IMR-90 (cell line): ENCODE measurements around the gene PI4KA. TPM values are rescaled to one million over a fixed set of nuclear protein-coding genes. Genes with fewer than 3 reads are reported as not detected.
"Not testable (repeated sequence)": the region's sequence is repeated elsewhere in the genome, so short reads cannot be mapped to it uniquely, and the experiment has no call there.

Experiments
- ATAC-seq: fragments of 200-7000 bp; cut with Tn5 transposase; 2 replicates; pipeline ENCODE4 v1.9.1; 2020; ENCODE audit warnings: low read depth, mild to moderate bottlenecking, moderate library complexity
- BruUV-seq: library from RNA; stranded (reverse); fragments of 400-500 nt; replicated peaks from 2 replicates; lab custom pipeline; 2021; lab: Mats Ljungman, UMichigan
- CTCF ChIA-PET: fragments of 300-600 bp; formaldehyde crosslinking; extraction: SDS; loops from one replicate; lab custom pipeline; 2021; ENCODE audit warnings: antibody characterized with exemption; lab: Yijun Ruan, JAX
- POLR2A ChIA-PET: fragments of 300-600 bp; sonication (Branson Sonifier 250); formaldehyde crosslinking; loops from one replicate; lab custom pipeline; 2022; ENCODE audit warnings: antibody characterized with exemption; ENCODE audit not compliant: unreplicated experiment; lab: Charles Lee
- DNase-seq: peaks from one replicate; pipeline ENCODE4 v3.0.0; 2013
- H2AFZ ChIP-seq: replicated peaks from 2 replicates; pipeline ENCODE3; 2013; ENCODE audit warnings: low read length, mild to moderate bottlenecking; ENCODE audit not compliant: poor library complexity
- H2AK5ac ChIP-seq: 2 replicates; pipeline ENCODE4 v1.6.1; 2013; ENCODE audit warnings: low read depth, low read length, inconsistent platforms
- H2AK9ac ChIP-seq: replicated peaks from 2 replicates; pipeline ENCODE3; 2013; ENCODE audit warnings: mild to moderate bottlenecking, low read depth, low read length, moderate library complexity; ENCODE audit not compliant: poor library complexity
- H2BK120ac ChIP-seq: 2 replicates; pipeline ENCODE4 v1.6.1; 2013; ENCODE audit warnings: low read depth, low read length, inconsistent platforms
- H2BK15ac ChIP-seq: 3 replicates; pipeline ENCODE4 v1.6.1; 2013; ENCODE audit warnings: low read depth, low read length, inconsistent platforms
- H2BK20ac ChIP-seq: 2 replicates; pipeline ENCODE4 v1.6.1; 2013; ENCODE audit warnings: low read depth, mild to moderate bottlenecking, inconsistent platforms, low read length, moderate library complexity
- H2BK5ac ChIP-seq: 2 replicates; pipeline ENCODE4 v1.6.1; 2013; ENCODE audit warnings: mild to moderate bottlenecking, low read depth, low read length, inconsistent platforms; ENCODE audit not compliant: poor library complexity, severe bottlenecking
- H3K14ac ChIP-seq: replicated peaks from 2 replicates; pipeline ENCODE4 v1.6.1; 2013; ENCODE audit warnings: low read depth, low read length, inconsistent platforms
- H3K18ac ChIP-seq: 2 replicates; pipeline ENCODE4 v1.6.1; 2013; ENCODE audit warnings: low read depth, low read length, control low read depth
- H3K23ac ChIP-seq: 2 replicates; pipeline ENCODE4 v1.6.1; 2013; ENCODE audit warnings: low read depth, low read length, inconsistent platforms
- H3K27ac ChIP-seq: 2 replicates; pipeline ENCODE4 v1.5.1; 2013; ENCODE audit warnings: mild to moderate bottlenecking, control low read depth, low read length; ENCODE audit not compliant: insufficient read depth
- H3K27me3 ChIP-seq: 2 replicates; pipeline ENCODE4 v1.6.1; 2013; ENCODE audit warnings: low read length; ENCODE audit not compliant: control insufficient read depth, insufficient read depth
- H3K36me3 ChIP-seq: 2 replicates; pipeline ENCODE4 v1.6.1; 2013; ENCODE audit warnings: low read length, mixed read lengths; ENCODE audit not compliant: control insufficient read depth, insufficient read depth
- H3K4ac ChIP-seq: 2 replicates; pipeline ENCODE4 v1.6.1; 2013; ENCODE audit warnings: low read depth, low read length, inconsistent platforms
- H3K4me1 ChIP-seq: 2 replicates; pipeline ENCODE4 v1.6.1; 2013; ENCODE audit warnings: low read length, mixed read lengths; ENCODE audit not compliant: control insufficient read depth, insufficient read depth
- H3K4me2 ChIP-seq: 2 replicates; pipeline ENCODE4 v1.6.1; 2013; ENCODE audit warnings: low read depth, mild to moderate bottlenecking, control low read depth, low read length, moderate library complexity
- H3K4me3 ChIP-seq: 2 replicates; pipeline ENCODE4 v1.5.1; 2013; ENCODE audit warnings: low read depth, mild to moderate bottlenecking, control low read depth, low read length, moderate library complexity; ENCODE audit not compliant: insufficient read depth
- H3K56ac ChIP-seq: 2 replicates; pipeline ENCODE4 v1.6.1; 2013; ENCODE audit warnings: low read length, inconsistent platforms; ENCODE audit not compliant: insufficient read depth; ENCODE audit errors: extremely low read depth
- H3K79me1 ChIP-seq, 2 experiments: 2 replicates each; pipeline ENCODE4 v1.6.1; 2013; ENCODE audit warnings: low read length in 2 of 2, inconsistent platforms in 1 of 2, low read depth in 1 of 2
- H3K9ac ChIP-seq: 2 replicates; pipeline ENCODE4 v1.6.1; 2013; ENCODE audit warnings: low read depth, low read length, control low read depth
- H3K9me1 ChIP-seq: 2 replicates; pipeline ENCODE4 v1.6.1; 2013; ENCODE audit warnings: low read length, inconsistent platforms; ENCODE audit not compliant: insufficient read depth
- H3K9me3 ChIP-seq: 2 replicates; pipeline ENCODE4 v1.6.1; 2013; ENCODE audit warnings: low read length; ENCODE audit not compliant: control insufficient read depth, insufficient read depth
- H4K20me1 ChIP-seq: 2 replicates; pipeline ENCODE4 v1.6.1; 2013; ENCODE audit warnings: low read length, inconsistent platforms; ENCODE audit not compliant: insufficient read depth
- H4K5ac ChIP-seq: 2 replicates; pipeline ENCODE4 v1.6.1; 2013; ENCODE audit warnings: mild to moderate bottlenecking, low read depth, low read length, control low read depth
- H4K8ac ChIP-seq, 2 experiments: 2 replicates each; pipeline ENCODE4 v1.6.1; 2013; ENCODE audit warnings: low read depth in 2 of 2, low read length in 2 of 2, control low read depth in 1 of 2, inconsistent platforms in 1 of 2
- H4K91ac ChIP-seq: 2 replicates; pipeline ENCODE4 v1.6.1; 2013; ENCODE audit warnings: low read depth, low read length, inconsistent platforms; ENCODE audit not compliant: insufficient read depth
- BHLHE40 ChIP-seq: fragments of 150-350 bp; IDR thresholded peaks from 2 replicates; pipeline ENCODE4 v1.6.1; 2016; ENCODE audit warnings: mild to moderate bottlenecking, low read depth, low read length
- RAD21 ChIP-seq: IDR thresholded peaks from 2 replicates; pipeline ENCODE4 v1.6.1; 2012; ENCODE audit warnings: low read length, improper control_type of control experiment
- SMC3 ChIP-seq: fragments of 150-350 bp; IDR thresholded peaks from 2 replicates; pipeline ENCODE4 v1.6.1; 2016; ENCODE audit warnings: low read depth, mild to moderate bottlenecking, antibody characterized with exemption, low read length, moderate library complexity
- WGBS, 2 experiments: methylation state at CpG; one replicate each; pipeline versions ENCODE4 v1.1.5 to v1.1.7; 2013; ENCODE audit warnings: missing lambda C conversion rate in 2 of 2; ENCODE audit not compliant: insufficient read length in 1 of 2; ENCODE audit errors: extremely low coverage in 2 of 2; 5-methylcytosine and 5-hydroxymethylcytosine counted together
- dilution Hi-C: fragments of 300-500 bp; cut with HindIII; formaldehyde crosslinking; loops from one replicate; pipeline ENCODE4 v1.14.3; 2018; ENCODE audit warnings: low sequenced_read_pairs; ENCODE audit not compliant: unreplicated experiment
- in situ Hi-C: fragments of 300-500 bp; cut with MboI; formaldehyde crosslinking; loops from 3 replicates; pipeline ENCODE4 v1.14.3; 2019; ENCODE audit warnings: low sequenced_read_pairs, inconsistent platforms, mixed read lengths
- intact Hi-C: fragments of 100-400 bp; cut with micrococcal nuclease; formaldehyde crosslinking; loops from 2 replicates; pipeline ENCODE4 v1.10.0; 2022
- polyA plus RNA-seq, 3 experiments: library from polyadenylated mRNA; depleted of rRNA; stranded (reverse); fragments of >200 nt; gene quantifications; 2 replicates each; pipeline ENCODE4 v1.2.3, GENCODE V29; 2012; ENCODE audit warnings: low replicate concordance in 1 of 3
- total RNA-seq: library from RNA; depleted of rRNA; stranded (reverse); fragments of >200 nt; gene quantifications from 2 replicates; pipeline ENCODE4 v1.2.3, GENCODE V29; 2012
- TF ChIP-seq, protein P1 (sequence below): conservative IDR thresholded peaks from 2 replicates; pipeline ENCODE4 v1.5.1; 2012; ENCODE audit warnings: mild to moderate bottlenecking, low read depth, low read length, improper control_type of control experiment

The PI4KA gene
- total and polyA plus RNA-seq, 2 of the 4 experiments (the other 2 are of a cell fraction): 16.8 to 35.5 TPM

DNA sequence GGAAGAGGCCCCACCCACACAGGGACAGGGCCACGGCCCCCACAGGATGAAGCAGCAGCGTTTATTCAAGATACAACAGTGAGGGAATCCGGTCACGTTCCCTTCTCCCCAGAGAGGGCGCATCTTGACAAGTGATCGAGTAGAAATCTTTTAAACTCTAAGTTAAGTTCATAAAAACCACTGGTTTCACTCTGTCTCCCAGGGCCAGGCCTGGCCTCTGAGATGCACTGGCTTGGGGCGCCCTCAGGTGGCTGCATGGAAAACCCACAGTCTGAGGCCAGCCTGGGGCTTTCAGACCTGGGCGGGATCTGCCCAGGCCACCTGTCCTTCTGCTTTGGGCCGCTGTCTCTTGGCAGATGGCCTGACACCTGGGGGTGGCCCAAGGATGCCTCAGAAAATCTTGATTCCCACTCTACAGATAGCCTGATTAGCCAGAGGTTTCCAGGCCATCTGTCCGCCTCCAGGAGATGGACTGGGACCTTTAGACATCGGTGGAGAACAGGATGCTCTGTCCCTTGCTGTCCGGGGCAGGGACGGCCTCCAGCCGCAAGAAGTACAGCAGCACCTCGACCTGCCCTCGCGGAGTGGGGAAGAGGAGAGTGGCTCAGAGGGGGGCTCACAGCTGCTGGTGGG is 161.0 kb downstream of the PI4KA start:
- dilution Hi-C loops, H2BK20ac ChIP-seq: not testable (repeated sequence)

DNA sequence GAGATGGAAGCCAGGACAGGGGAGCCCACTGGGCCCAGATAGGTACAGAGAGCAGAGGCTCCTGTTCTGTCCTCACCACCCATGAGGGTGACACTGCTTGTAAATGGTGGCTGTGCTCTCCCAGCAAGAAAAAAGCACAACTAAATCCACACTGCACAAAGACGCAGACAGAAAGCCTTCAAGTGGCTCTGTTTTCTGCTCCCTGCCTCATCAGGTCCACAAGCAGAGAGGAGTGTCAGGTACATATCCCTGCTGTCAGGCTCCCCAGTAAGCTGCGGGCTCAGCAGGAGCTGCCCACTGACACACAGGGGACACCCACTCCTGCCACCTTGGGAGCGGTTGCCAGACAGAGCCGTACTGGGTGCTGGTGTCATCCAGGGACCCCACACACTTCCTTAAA is 162.6 kb downstream of the PI4KA start:
- H4K20me1 ChIP-seq, H3K4me1 ChIP-seq, H3K18ac ChIP-seq, H3K23ac ChIP-seq, ATAC-seq, BruUV-seq, H2BK15ac ChIP-seq, H2AFZ ChIP-seq, H3K56ac ChIP-seq, in situ Hi-C loops, dilution Hi-C loops, H3K9me3 ChIP-seq, H4K8ac ChIP-seq, H4K5ac ChIP-seq, H3K4me3 ChIP-seq, POLR2A ChIA-PET, DNase-seq, H3K9me1 ChIP-seq, CTCF ChIA-PET, H3K4me2 ChIP-seq, H3K4ac ChIP-seq, H3K79me1 ChIP-seq, H3K27me3 ChIP-seq, H2BK20ac ChIP-seq, H3K14ac ChIP-seq, H2BK5ac ChIP-seq, H2BK120ac ChIP-seq, H3K9ac ChIP-seq, H2AK5ac ChIP-seq, H4K91ac ChIP-seq, H3K27ac ChIP-seq, H3K36me3 ChIP-seq, H2AK9ac ChIP-seq: not testable (repeated sequence)
- WGBS, 2 experiments: no CpG with 5 or more reads among the region's 4 CpGs
- intact Hi-C loops: loop anchor here (5.0 kb wide), 1 partner anchor 89 kb away; no protein-coding TSS in a partner anchor

More for the DNA sequence above, 161.0 kb downstream of the PI4KA start:
- H3K4ac ChIP-seq, H3K56ac ChIP-seq, H2AFZ ChIP-seq, H3K4me2 ChIP-seq, in situ Hi-C loops, H3K9me3 ChIP-seq, H3K18ac ChIP-seq, H3K27me3 ChIP-seq, BruUV-seq, H4K5ac ChIP-seq, H3K27ac ChIP-seq, H3K4me1 ChIP-seq, H2AK9ac ChIP-seq, H4K91ac ChIP-seq, H3K23ac ChIP-seq, H2BK120ac ChIP-seq, POLR2A ChIA-PET, H3K9ac ChIP-seq, H3K14ac ChIP-seq, H2BK15ac ChIP-seq, H4K20me1 ChIP-seq, CTCF ChIA-PET, H3K79me1 ChIP-seq, H3K36me3 ChIP-seq, H3K4me3 ChIP-seq, ATAC-seq, H3K9me1 ChIP-seq, H2BK5ac ChIP-seq, H2AK5ac ChIP-seq: not testable (repeated sequence)
- DNase-seq: peak; percentile 70
- WGBS, 2 experiments: no CpG with 5 or more reads among the region's 17 CpGs
- 0 out of 4 replicates have a peak overlapping the region, but pooled peaks of 1 of the 2 experiments have one; percentile 9 for H4K8ac ChIP-seq
- TF ChIP-seq BHLHE40: peak; percentile 41; the same call in 1 of the 2 replicates
- peak; percentile 67 for TF ChIP-seq RAD21
- TF ChIP-seq SMC3: peak; percentile 43; the same call in 1 of the 2 replicates
- TF ChIP-seq, protein P1, sequence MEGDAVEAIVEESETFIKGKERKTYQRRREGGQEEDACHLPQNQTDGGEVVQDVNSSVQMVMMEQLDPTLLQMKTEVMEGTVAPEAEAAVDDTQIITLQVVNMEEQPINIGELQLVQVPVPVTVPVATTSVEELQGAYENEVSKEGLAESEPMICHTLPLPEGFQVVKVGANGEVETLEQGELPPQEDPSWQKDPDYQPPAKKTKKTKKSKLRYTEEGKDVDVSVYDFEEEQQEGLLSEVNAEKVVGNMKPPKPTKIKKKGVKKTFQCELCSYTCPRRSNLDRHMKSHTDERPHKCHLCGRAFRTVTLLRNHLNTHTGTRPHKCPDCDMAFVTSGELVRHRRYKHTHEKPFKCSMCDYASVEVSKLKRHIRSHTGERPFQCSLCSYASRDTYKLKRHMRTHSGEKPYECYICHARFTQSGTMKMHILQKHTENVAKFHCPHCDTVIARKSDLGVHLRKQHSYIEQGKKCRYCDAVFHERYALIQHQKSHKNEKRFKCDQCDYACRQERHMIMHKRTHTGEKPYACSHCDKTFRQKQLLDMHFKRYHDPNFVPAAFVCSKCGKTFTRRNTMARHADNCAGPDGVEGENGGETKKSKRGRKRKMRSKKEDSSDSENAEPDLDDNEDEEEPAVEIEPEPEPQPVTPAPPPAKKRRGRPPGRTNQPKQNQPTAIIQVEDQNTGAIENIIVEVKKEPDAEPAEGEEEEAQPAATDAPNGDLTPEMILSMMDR: peak; percentile 54
- intact Hi-C loops: loop anchor here (5.0 kb wide), 1 partner anchor 90 kb away; no protein-coding TSS in a partner anchor
